NOMO-1 (cell line): ENCODE measurements around the gene PLA2G12A.

Experiments
- DNase-seq, 2 experiments: peaks; one replicate each; lab custom pipeline; 2025; ENCODE audit not compliant: unreplicated experiment in 2 of 2; lab: John Stamatoyannopoulos, UW

The PLA2G12A gene

GRCh38 chr4:109729718-109730618 is at the start of gene PLA2G12A:
Gene PLA2G12A (minus strand): TSS chr4:109730070. CDS start chr4:109729809, 261 bp downstream.
- peak; percentile 38 to 55 for DNase-seq

- no peak for DNase-seq
Observed at GRCh38 chr4:109764789-109765402, 35.0 kb upstream of the PLA2G12A start.

- no peak for DNase-seq
Observed at GRCh38 chr4:109764376-109764775, 34.5 kb upstream of the PLA2G12A start.

GRCh38 chr4:109760682-109761081 is 30.8 kb upstream of the PLA2G12A start:
- DNase-seq: no peak

GRCh38 chr4:109755656-109756055 is 25.8 kb upstream of the PLA2G12A start:
- no peak for DNase-seq

GRCh38 chr4:109754093-109754857 is 24.4 kb upstream of the PLA2G12A start:
- DNase-seq: peak in 1 of 2 experiments; percentile 36

- peak in 1 of 2 experiments; percentile 47 for DNase-seq
Observed at GRCh38 chr4:109752525-109752924, 22.7 kb upstream of the PLA2G12A start.

GRCh38 chr4:109751852-109752251 is 22.0 kb upstream of the PLA2G12A start:
- no peak for DNase-seq

GRCh38 chr4:109750652-109751244 is 20.9 kb upstream of the PLA2G12A start:
- DNase-seq: no peak

- no peak for DNase-seq
Observed at GRCh38 chr4:109749388-109750082, 19.7 kb upstream of the PLA2G12A start.

- DNase-seq: no peak
Observed at GRCh38 chr4:109748114-109748513, 18.2 kb upstream of the PLA2G12A start.

GRCh38 chr4:109746728-109747127 is 16.9 kb upstream of the PLA2G12A start:
- DNase-seq: no peak

GRCh38 chr4:109745830-109746229 is 16.0 kb upstream of the PLA2G12A start:
- DNase-seq: no peak

GRCh38 chr4:109739547-109739946 is 9.7 kb upstream of the PLA2G12A start:
- no peak for DNase-seq

GRCh38 chr4:109738104-109738872 is 8.4 kb upstream of the PLA2G12A start:
- no peak for DNase-seq

- DNase-seq: no peak
Observed at GRCh38 chr4:109735566-109736365, 5.9 kb upstream of the PLA2G12A start.

- no peak for DNase-seq
Observed at GRCh38 chr4:109733728-109734127, 3.9 kb upstream of the PLA2G12A start.

GRCh38 chr4:109730619-109731545 is 1.0 kb upstream of the PLA2G12A start:
- DNase-seq: no peak
